Chondrocyte (in vitro differentiated cells): Measurements from ENCODE around the gene SLC9A9. TPM values are rescaled to one million over a fixed set of nuclear protein-coding genes. Genes with fewer than 3 reads are reported as not detected.

Experiments used
- DNase-seq: peaks from one replicate; pipeline ENCODE4 v3.0.0; 2021; ENCODE audit warnings: mixed read lengths, low spot score
- H3K27ac Mint-ChIP-seq: one replicate; pipeline ENCODE4 v1.8.0; 2021; ENCODE audit warnings: mild to moderate bottlenecking, moderate library complexity, mixed read lengths; ENCODE audit not compliant: unreplicated experiment
- H3K27me3 Mint-ChIP-seq: 2 replicates; pipeline ENCODE4 v1.8.0; 2021; ENCODE audit warnings: low read depth, mixed read lengths
- H3K36me3 Mint-ChIP-seq: 2 replicates; pipeline ENCODE4 v1.8.0; 2021; ENCODE audit warnings: low read depth, mixed read lengths
- H3K4me1 Mint-ChIP-seq: 2 replicates; pipeline ENCODE4 v1.8.0; 2021; ENCODE audit warnings: low read depth, mild to moderate bottlenecking, mixed read lengths
- H3K4me3 Mint-ChIP-seq: one replicate; pipeline ENCODE4 v1.8.0; 2021; ENCODE audit warnings: mild to moderate bottlenecking, moderate library complexity, mixed read lengths; ENCODE audit not compliant: unreplicated experiment
- H3K9me3 Mint-ChIP-seq: 2 replicates; pipeline ENCODE4 v1.8.0; 2021; ENCODE audit warnings: low read depth, mixed read lengths
- total RNA-seq: library from RNA; stranded (reverse); gene quantifications from 3 replicates; pipeline ENCODE4 v1.2.1, GENCODE V29; 2021
- TF ChIP-seq, protein P1 (sequence below): fragments of 200-600 bp; sonication (generic); IDR thresholded peaks from 2 replicates; pipeline ENCODE4 v1.5.0; 2021; ENCODE audit warnings: antibody characterized with exemption, mild to moderate bottlenecking, moderate library complexity

The SLC9A9 gene
- total RNA-seq, 1 donor from 2014 or later = 2.6 TPM

DNA sequence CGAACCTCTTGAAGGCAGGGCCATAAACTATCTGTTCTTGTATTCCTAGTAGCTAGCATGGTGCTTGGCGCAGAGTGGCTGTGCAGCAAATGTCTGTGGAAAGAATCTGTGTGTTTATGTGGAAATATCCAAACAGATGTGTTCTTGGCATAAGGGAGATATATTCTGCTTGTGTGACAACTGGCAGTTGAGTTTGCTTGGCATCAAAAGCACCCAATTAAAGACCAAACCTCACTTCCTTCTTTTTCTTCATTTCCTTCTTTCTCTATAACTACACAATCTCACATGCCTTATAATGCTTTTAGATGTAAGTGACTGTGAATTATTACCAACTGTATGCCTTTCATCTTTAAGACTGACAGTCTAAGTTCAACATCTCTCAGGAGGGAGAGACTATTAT is 296.5 kb downstream of the SLC9A9 start:
- Mint-ChIP-seq H3K36me3 (no peaks in the 10 kb centered on the region), H3K9me3 (no peaks in the 10 kb centered on the region), H3K4me1 (peaks cover 4% of the 10 kb centered on the region), H3K27me3 (no peaks in the 10 kb centered on the region), H3K27ac (no peak overlapping the region), H3K4me3 (no peak overlapping the region)
- TF ChIP-seq, protein P1, sequence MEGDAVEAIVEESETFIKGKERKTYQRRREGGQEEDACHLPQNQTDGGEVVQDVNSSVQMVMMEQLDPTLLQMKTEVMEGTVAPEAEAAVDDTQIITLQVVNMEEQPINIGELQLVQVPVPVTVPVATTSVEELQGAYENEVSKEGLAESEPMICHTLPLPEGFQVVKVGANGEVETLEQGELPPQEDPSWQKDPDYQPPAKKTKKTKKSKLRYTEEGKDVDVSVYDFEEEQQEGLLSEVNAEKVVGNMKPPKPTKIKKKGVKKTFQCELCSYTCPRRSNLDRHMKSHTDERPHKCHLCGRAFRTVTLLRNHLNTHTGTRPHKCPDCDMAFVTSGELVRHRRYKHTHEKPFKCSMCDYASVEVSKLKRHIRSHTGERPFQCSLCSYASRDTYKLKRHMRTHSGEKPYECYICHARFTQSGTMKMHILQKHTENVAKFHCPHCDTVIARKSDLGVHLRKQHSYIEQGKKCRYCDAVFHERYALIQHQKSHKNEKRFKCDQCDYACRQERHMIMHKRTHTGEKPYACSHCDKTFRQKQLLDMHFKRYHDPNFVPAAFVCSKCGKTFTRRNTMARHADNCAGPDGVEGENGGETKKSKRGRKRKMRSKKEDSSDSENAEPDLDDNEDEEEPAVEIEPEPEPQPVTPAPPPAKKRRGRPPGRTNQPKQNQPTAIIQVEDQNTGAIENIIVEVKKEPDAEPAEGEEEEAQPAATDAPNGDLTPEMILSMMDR = no peak
- DNase-seq = no peak

DNA sequence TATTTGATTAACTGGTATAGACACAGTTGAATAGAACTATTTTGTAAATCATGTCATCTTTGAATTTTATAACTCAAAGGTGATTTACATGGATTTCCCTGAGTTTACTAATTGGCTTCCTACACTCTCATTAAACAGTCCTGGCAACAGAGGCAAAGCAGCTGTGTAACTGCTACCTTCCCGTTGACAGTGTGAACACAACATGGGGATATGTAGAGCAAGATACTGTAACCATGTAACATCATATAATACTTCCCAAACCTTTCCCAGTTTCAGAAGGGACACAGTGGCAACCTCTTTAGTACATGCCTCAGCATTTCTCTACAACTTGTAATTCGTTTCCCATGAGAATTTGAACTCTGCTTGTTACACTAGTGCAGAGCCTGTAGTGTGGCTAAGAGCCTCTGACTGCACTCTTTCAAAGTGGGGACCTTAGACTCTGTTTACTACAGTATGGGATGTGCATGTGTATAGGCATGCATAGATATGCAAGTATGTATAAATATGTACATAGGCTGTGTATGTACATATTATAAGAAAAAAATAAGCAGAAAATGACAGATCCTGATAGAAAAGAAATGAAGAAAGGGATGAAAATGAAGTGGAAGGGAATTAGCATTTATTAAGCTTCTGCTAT is 299.3 kb downstream of the SLC9A9 start:
- Mint-ChIP-seq H3K9me3 (peaks cover 3% of the 10 kb centered on the region), H3K27me3 (no peaks in the 10 kb centered on the region), H3K27ac (no peak overlapping the region), H3K4me3 (no peak overlapping the region), H3K36me3 (no peaks in the 10 kb centered on the region), H3K4me1 (peaks cover 4% of the 10 kb centered on the region)
- TF ChIP-seq, protein P1 = no peak
- DNase-seq = no peak

DNA sequence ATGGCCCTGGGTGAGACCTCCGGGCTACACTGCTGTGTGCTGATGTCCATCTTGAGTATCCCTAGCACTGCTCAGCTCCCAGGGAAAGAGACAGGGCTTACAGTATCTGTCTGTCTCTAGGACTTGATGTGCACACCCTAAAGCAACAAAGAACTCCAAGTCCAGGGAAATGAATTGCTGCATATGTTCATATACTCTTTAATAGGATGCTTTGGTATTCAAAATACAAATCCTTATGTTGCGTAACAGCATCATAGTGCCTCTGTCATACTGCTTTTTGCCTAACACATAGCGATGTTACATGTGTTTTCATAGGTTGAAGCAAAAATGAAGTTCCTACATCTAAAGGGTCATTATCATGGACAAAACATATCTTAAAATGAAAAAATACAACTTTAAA is 299.9 kb downstream of the SLC9A9 start:
- Mint-ChIP-seq H3K27me3 (no peaks in the 10 kb centered on the region), H3K4me3 (no peak overlapping the region), H3K27ac (no peak overlapping the region), H3K9me3 (peaks cover 5% of the 10 kb centered on the region), H3K36me3 (peaks cover under 1% of the 10 kb centered on the region), H3K4me1 (peaks cover 4% of the 10 kb centered on the region)
- DNase-seq = no peak
- TF ChIP-seq, protein P1 = no peak

DNA sequence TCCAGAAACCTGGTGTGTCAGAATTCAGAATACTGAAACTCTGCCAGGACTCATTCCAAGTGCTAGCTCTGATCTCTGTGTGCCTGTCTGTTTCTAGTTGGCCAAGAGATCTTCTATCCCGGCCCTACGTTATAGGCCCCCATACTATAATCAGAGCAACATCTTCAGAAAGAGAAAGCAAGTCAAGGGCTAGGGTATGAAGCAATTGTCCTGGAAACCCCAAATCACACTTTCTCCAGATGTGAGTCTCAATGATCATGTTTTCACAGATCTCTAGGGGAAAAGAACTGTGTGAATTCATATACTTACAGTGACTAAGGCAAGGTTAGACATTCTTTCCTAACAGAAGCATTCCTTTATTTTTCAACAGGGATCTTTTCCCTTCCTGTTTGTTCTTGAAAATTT is 309.7 kb downstream of the SLC9A9 start:
- DNase-seq = no peak
- H3K36me3 Mint-ChIP-seq = peaks cover 1% of the 10 kb centered on the region
- no peaks in the 10 kb centered on the region for H3K27me3 Mint-ChIP-seq
- H3K4me1 Mint-ChIP-seq = peaks cover 46% of the 10 kb centered on the region
- TF ChIP-seq, protein P1 = no peak
- H3K4me3 Mint-ChIP-seq = no peak overlapping the region
- H3K27ac Mint-ChIP-seq = peak overlapping the region; percentile 91
- peaks cover 3% of the 10 kb centered on the region for H3K9me3 Mint-ChIP-seq

DNA sequence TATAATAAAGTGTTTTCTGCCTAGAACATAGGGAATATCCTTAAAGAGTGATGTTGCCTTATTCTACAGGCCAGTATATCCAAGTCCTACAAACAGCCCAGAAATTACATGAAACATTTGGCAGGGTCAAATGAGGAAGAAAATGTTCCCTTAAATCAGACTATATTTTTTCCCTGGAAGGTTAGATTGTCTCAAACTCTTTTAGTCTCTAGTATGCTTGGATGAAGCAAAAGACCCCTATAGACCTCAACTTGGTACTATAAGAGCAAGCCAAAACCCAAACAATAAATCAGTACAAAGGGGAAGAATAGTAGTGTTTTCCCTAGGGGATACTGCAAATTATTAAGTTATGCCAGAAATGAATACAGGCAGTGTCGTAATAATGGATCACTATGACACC is 310.2 kb downstream of the SLC9A9 start:
- Mint-ChIP-seq H3K36me3 (no peaks in the 10 kb centered on the region), H3K27ac (peak overlapping the region; percentile 91), H3K4me3 (no peak overlapping the region), H3K27me3 (no peaks in the 10 kb centered on the region), H3K9me3 (no peaks in the 10 kb centered on the region), H3K4me1 (peaks cover 46% of the 10 kb centered on the region)
- no peak for DNase-seq
- TF ChIP-seq, protein P1 = no peak
